B cell (primary cell): ENCODE results near the gene ADI1.

ENCODE experiments used
- EZH2 ChIP-seq: IDR thresholded peaks from 2 replicates; pipeline ENCODE4 v1.6.1; 2012; ENCODE audit warnings: borderline replicate concordance, low read depth, mild to moderate bottlenecking, moderate library complexity, low read length; ENCODE audit not compliant: insufficient read depth, poor library complexity, severe bottlenecking
- TF ChIP-seq, protein P1 (sequence below): fragments of 200-600 bp; IDR thresholded peaks from one replicate; pipeline ENCODE4 v1.8.0; 2022; ENCODE audit warnings: antibody characterized with exemption, mild to moderate bottlenecking

GRCh38 chr2:3539836-3540235, 20.5 kb upstream of the ADI1 start:
- TF ChIP-seq, protein P1, sequence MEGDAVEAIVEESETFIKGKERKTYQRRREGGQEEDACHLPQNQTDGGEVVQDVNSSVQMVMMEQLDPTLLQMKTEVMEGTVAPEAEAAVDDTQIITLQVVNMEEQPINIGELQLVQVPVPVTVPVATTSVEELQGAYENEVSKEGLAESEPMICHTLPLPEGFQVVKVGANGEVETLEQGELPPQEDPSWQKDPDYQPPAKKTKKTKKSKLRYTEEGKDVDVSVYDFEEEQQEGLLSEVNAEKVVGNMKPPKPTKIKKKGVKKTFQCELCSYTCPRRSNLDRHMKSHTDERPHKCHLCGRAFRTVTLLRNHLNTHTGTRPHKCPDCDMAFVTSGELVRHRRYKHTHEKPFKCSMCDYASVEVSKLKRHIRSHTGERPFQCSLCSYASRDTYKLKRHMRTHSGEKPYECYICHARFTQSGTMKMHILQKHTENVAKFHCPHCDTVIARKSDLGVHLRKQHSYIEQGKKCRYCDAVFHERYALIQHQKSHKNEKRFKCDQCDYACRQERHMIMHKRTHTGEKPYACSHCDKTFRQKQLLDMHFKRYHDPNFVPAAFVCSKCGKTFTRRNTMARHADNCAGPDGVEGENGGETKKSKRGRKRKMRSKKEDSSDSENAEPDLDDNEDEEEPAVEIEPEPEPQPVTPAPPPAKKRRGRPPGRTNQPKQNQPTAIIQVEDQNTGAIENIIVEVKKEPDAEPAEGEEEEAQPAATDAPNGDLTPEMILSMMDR = no peak
- TF ChIP-seq EZH2 = no peak
